Measurements from ENCODE around the gene DMBT1.

DNA sequence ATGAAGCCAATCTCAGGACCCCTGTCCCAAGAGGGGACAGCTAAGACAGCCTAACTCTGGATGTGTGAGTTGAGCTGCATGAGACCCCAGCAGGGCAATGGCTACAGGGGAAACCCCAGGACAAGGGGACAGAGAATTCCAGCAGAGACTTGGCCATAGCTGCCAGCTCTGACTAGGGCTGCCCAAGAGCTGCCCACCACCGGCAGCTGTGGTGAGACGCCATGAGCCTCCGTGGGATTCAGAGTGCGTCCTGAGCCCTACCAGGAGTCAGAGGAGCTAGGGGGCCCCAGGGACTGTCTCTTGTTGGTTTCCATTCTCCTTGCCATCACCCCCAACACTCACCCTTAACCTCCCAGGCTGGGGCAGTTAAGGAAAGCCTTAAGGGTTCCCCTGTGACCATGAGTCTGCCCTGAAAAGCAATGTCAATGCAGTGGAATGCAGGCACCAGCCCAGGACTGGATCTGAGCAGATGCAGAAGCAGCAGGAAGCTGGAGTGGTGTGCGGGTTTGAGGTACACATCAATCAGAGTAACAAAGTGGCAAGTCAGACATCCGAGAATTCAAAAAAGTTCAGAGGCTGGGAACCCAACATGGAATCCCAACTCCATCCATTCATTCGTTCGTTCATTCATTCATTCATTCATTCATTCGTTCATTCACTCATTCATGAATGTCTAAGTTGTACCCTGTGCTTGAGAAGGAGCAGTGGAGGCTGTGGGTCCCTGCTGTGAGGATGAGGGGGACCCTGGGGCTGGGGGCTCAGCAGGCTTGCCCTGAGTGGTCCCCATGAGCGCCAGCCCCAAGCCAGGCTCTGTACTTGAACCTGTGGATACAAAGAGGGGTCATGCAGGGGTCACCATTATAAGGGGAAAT is 86.2 kb downstream of the DMBT1 start:
- TF ChIP-seq CTCF (IDR thresholded peaks at IDR 0.05; ENCODE audit: insufficient read depth, low read depth, low read length) (no peak), EZH2 (IDR thresholded peaks at IDR 0.05; ENCODE audit: insufficient read depth, low read length) (no peak)
